ENCODE measurements around the gene PROCR. TPM values are rescaled to one million over a fixed set of nuclear protein-coding genes. Genes with fewer than 3 reads are reported as not detected.

The PROCR gene
- total and polyA plus RNA-seq, 10 of the 15 experiments (the other 5 are each of a cell fraction or from before 2014, with no cell fraction given), result 0.12 to 0.78 (median 0.35) TPM; not detected in 2

DNA sequence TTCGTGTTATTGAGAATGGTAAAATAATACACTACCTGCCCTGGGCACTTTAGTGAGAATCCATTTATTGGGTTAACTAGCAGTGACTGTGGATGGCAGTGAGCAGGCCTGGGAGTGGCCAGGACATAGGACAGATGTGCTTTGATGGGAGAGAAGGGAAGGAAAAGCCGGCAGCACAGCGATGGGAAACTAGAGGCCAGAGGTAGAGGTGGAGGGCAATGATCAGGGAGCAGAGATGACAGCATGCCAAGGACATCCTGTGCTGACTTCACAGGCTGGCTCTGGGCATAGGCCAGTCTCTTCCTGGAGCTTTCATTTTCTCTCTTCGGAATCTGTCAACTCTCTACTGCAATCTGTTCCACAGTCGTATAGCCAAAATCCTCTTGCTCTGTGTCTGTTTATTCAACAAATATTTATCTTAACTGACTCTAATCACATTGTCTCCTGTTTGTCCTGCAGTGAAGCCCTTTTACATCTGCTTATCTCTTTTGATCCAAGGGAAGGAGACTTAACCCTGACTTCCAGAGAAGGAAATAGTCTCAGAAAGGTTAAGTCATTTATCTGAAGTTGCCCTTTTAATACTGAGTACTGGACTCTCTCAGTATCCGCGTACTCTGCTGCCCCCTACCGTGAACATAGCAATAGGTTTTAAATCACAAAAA lies 36.2 kb downstream of the PROCR start (continued):
- no peak for TF ChIP-seq IKZF2 (IDR thresholded peaks at IDR 0.05)
- no peak for TF ChIP-seq CREB1 (IDR thresholded peaks at IDR 0.05; ENCODE audit: low read depth)
- no peak for TF ChIP-seq ETV6 (conservative IDR thresholded peaks at IDR 0.05 in 1 of 2, IDR thresholded peaks at IDR 0.05 in 1 of 2; ENCODE audit: borderline replicate concordance in 1 of 2, low read depth in 1 of 2)
- TF ChIP-seq HDAC2 (IDR thresholded peaks at IDR 0.05), result no peak
- TF ChIP-seq ZNF274 (IDR thresholded peaks at IDR 0.05; ENCODE audit: insufficient read depth, insufficient read length), result no peak
- TF ChIP-seq MXI1 (IDR thresholded peaks at IDR 0.05; ENCODE audit: low read depth, low read length), result no peak
- no peak for TF ChIP-seq CBX5 (IDR thresholded peaks at IDR 0.05; ENCODE audit: low read depth)
- TF ChIP-seq PML (IDR thresholded peaks at IDR 0.05; ENCODE audit: low read length), result no peak
- no peak for TF ChIP-seq JUNB (IDR thresholded peaks at IDR 0.05)
- 0 out of 2 replicates have a peak, but pooled peaks have one; percentile 58 for TF ChIP-seq SMARCA5 (IDR thresholded peaks at IDR 0.05)
- no peak for TF ChIP-seq KDM1A (IDR thresholded peaks at IDR 0.05; ENCODE audit: borderline replicate concordance)
- TF ChIP-seq, protein P1, sequence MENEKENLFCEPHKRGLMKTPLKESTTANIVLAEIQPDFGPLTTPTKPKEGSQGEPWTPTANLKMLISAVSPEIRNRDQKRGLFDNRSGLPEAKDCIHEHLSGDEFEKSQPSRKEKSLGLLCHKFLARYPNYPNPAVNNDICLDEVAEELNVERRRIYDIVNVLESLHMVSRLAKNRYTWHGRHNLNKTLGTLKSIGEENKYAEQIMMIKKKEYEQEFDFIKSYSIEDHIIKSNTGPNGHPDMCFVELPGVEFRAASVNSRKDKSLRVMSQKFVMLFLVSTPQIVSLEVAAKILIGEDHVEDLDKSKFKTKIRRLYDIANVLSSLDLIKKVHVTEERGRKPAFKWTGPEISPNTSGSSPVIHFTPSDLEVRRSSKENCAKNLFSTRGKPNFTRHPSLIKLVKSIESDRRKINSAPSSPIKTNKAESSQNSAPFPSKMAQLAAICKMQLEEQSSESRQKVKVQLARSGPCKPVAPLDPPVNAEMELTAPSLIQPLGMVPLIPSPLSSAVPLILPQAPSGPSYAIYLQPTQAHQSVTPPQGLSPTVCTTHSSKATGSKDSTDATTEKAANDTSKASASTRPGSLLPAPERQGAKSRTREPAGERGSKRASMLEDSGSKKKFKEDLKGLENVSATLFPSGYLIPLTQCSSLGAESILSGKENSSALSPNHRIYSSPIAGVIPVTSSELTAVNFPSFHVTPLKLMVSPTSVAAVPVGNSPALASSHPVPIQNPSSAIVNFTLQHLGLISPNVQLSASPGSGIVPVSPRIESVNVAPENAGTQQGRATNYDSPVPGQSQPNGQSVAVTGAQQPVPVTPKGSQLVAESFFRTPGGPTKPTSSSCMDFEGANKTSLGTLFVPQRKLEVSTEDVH (IDR thresholded peaks at IDR 0.05; ENCODE audit: low read depth, partially characterized antibody), result no peak
- 0 out of 2 replicates have a peak, but pooled peaks have one; percentile 21 for TF ChIP-seq ZNF24 (IDR thresholded peaks at IDR 0.05)
- TF ChIP-seq NFXL1 (IDR thresholded peaks at IDR 0.05; ENCODE audit: borderline replicate concordance), result no peak
- TF ChIP-seq, protein P2, sequence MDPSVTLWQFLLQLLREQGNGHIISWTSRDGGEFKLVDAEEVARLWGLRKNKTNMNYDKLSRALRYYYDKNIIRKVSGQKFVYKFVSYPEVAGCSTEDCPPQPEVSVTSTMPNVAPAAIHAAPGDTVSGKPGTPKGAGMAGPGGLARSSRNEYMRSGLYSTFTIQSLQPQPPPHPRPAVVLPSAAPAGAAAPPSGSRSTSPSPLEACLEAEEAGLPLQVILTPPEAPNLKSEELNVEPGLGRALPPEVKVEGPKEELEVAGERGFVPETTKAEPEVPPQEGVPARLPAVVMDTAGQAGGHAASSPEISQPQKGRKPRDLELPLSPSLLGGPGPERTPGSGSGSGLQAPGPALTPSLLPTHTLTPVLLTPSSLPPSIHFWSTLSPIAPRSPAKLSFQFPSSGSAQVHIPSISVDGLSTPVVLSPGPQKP (IDR thresholded peaks at IDR 0.05; ENCODE audit: low read depth, low read length), result no peak
- no peak for TF ChIP-seq MTA3 (IDR thresholded peaks at IDR 0.05; ENCODE audit: borderline replicate concordance, low read length)
- peak; percentile 85 for TF ChIP-seq SMC3 (IDR thresholded peaks at IDR 0.05; ENCODE audit: borderline replicate concordance, low read length)
- peak; percentile 94 for TF ChIP-seq RAD21 (IDR thresholded peaks at IDR 0.05; ENCODE audit: insufficient read depth, low read depth, low read length)
- TF ChIP-seq RAD51 (IDR thresholded peaks at IDR 0.05), result no peak
- TF ChIP-seq PAX5 (IDR thresholded peaks at IDR 0.05; ENCODE audit: borderline replicate concordance, low read depth, low read length), result no peak
- no peak for TF ChIP-seq IKZF1 (conservative IDR thresholded peaks at IDR 0.05)
- no peak for TF ChIP-seq NFYA (IDR thresholded peaks at IDR 0.05; ENCODE audit: borderline replicate concordance, low read depth, low read length)
- TF ChIP-seq STAT3 (IDR thresholded peaks at IDR 0.05; ENCODE audit: low read depth, low read length), result no peak
- TF ChIP-seq RBBP5 (conservative IDR thresholded peaks at IDR 0.05), result no peak

Measured in GM12878 (cell line).